ENCODE data around the gene HELB.

The HELB gene

DNA sequence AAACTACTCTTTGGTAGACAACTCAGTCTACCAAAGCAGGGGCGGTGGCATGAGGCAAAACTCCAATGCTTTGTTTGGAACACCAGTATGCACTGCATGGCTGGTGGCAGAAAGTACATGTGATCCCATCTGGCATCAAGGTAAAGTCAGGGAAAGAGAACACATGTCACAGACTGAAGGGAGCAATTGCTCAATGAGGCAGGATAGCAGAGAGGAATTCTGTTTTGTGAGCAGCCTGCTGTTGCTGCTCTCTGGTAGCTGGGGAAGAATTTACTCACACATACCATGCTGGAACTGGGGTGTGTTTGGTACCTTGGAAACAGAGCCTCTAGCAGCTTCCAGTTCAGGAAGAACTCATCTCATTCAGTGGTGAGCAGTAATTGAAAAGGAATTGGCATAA, 84.8 kb downstream of the HELB start:
- TF ChIP-seq, protein P1, sequence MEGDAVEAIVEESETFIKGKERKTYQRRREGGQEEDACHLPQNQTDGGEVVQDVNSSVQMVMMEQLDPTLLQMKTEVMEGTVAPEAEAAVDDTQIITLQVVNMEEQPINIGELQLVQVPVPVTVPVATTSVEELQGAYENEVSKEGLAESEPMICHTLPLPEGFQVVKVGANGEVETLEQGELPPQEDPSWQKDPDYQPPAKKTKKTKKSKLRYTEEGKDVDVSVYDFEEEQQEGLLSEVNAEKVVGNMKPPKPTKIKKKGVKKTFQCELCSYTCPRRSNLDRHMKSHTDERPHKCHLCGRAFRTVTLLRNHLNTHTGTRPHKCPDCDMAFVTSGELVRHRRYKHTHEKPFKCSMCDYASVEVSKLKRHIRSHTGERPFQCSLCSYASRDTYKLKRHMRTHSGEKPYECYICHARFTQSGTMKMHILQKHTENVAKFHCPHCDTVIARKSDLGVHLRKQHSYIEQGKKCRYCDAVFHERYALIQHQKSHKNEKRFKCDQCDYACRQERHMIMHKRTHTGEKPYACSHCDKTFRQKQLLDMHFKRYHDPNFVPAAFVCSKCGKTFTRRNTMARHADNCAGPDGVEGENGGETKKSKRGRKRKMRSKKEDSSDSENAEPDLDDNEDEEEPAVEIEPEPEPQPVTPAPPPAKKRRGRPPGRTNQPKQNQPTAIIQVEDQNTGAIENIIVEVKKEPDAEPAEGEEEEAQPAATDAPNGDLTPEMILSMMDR (IDR thresholded peaks at IDR 0.05; ENCODE audit: low read depth, low read length, missing control alignments): no peak
- H3K4me3 ChIP-seq (replicated peaks; ENCODE audit: low read depth, low read length): no peak overlapping the region
- no peak for DNase-seq (ENCODE audit: extremely low read depth, low read depth)

Measured in HFF-Myc (cell line).